GM19043 (cell line): ENCODE data around the gene WNK3.

ENCODE experiments used
- ATAC-seq: cut with Tn5 transposase; IDR thresholded peaks from one replicate; pipeline ENCODE4 v1.9.1; 2021; ENCODE audit warnings: low read depth; ENCODE audit not compliant: unreplicated experiment

WNK3 gene

DNA sequence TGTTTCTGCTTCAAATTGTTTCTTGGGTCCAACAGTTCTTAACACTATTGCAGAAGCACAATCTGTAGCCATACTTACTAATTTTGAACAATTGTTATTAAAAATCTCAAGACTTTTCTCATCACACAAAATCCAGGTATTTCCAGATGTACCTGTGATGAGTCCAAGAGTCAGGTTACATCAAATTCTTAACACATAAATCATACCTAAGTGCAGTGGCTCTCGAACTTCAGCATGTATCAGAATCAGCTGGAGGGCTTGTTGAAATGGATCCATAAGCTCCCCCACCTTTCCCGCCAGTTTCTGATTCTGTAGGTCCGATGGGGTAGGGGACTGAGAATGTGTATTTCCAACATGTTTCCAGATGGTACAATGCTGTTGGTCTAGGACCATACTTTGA is 185.4 kb downstream of the WNK3 start:
- ATAC-seq: no peak

DNA sequence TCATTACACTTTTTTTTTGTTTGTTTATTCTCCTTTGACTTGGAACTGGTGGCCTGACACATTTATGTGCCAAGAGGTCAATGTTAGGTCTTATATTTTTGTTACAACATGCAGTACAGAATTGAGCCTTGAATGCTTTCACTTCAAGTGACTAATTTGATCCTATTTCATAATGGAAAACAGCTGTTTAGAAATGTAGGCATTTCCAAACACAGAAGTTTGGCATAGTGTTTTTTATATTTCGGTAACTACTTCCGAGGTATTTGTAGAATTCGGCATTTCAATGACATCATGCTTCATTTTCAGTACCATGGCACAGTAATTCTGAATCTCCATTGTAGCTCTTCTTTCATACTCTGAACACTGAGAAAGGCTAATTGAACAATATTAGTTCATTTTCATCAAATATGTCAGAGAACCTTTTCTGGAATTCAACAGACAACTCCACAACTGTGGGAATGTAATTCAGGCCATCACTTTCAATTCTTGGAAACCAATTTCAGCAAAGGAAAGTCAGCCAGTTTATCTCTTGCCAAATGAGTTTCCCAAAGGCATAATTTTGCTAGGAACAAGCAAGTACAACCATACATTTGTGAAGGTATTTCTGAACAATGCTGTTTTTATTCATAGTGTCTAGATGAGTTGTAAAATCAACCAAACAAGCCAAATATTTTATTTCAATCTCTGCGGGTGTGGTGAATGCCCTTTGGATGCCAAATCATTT is 186.2 kb downstream of the WNK3 start:
- ATAC-seq: no peak

DNA sequence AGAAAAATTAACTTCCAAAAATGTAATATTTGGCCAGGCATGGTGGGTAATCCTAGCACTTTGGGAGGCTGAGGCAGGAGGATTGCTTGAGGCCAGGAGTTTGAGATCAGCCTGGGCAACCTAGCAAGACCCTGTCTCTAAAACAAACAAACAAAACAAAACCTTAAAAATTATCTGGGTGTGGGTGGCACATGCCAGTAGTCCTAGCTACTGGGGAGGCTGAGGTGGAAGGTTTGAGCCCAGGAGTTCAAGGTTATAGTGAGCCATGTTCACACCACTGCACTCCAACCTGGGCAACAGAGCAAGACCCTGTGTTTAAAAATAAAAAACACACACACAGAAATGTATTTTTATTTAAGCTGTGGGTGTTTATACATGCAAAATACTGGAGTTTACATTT is 186.8 kb downstream of the WNK3 start:
- no peak for ATAC-seq

DNA sequence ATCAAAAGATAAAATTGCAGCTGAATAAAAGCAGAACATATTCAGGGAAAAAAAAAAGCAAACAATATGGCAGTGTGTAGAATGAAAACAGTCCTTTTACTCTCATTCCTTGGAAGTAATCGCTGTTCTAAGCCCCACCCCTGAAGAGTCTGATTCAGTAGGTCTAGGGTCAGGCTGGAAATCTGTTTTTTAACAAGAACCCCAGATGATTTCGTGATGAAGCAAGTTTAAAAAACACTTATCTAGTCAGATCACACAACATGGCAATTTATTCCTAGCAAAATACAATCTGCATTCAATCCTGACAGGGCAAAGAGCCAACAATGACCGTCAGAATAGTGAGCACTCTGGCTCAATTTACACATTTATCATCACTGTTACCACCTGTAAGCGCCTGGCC is 190.9 kb downstream of the WNK3 start:
- no peak for ATAC-seq

DNA sequence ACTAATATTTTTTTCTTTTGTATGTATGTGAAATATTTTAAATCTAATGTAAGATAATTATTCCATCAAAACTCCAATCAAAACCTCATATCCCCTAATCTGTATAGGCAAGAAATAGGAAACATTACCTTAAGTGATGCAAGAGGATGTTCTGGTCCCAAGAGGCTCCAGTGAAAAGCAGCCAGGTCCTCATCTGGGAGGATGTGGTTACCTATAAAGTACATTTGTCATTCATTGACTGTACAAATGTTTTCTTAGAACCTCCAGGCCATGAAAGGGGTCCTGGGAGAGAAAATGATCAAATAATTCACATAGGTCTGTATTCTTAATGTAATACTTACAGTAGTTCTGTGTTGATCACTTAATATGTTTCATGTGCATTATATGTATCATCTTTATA is 200.3 kb downstream of the WNK3 start:
- no peak for ATAC-seq
